Ishikawa (cell line): Measurements from ENCODE around the gene BBS2.

Experiments used
- CEBPB ChIP-seq: IDR thresholded peaks from 2 replicates; pipeline ENCODE4 v1.6.1; 2012
- CREB1 ChIP-seq: IDR thresholded peaks from 2 replicates; pipeline ENCODE4 v1.6.1; 2012; ENCODE audit warnings: low read depth
- EGR1 ChIP-seq: IDR thresholded peaks from 2 replicates; pipeline ENCODE4 v1.6.1; 2012
- EP300 ChIP-seq: IDR thresholded peaks from 2 replicates; pipeline ENCODE4 v1.6.1; 2012; ENCODE audit warnings: borderline replicate concordance
- FOXM1 ChIP-seq: IDR thresholded peaks from 2 replicates; pipeline ENCODE4 v1.6.1; 2012; ENCODE audit warnings: low read depth, borderline replicate concordance
- NFIC ChIP-seq: IDR thresholded peaks from 2 replicates; pipeline ENCODE4 v1.6.1; 2012
- RAD21 ChIP-seq: IDR thresholded peaks from 2 replicates; pipeline ENCODE4 v1.6.1; 2012; ENCODE audit warnings: low read depth
- TAF1 ChIP-seq: IDR thresholded peaks from 2 replicates; pipeline ENCODE4 v1.6.1; 2012; ENCODE audit warnings: low read depth, mild to moderate bottlenecking
- TCF12 ChIP-seq: IDR thresholded peaks from 2 replicates; pipeline ENCODE4 v1.6.1; 2012; ENCODE audit warnings: low read depth
- TEAD4 ChIP-seq: IDR thresholded peaks from 2 replicates; pipeline ENCODE4 v1.6.1; 2012
- YY1 ChIP-seq: IDR thresholded peaks from 2 replicates; pipeline ENCODE4 v1.6.1; 2012; ENCODE audit warnings: low read depth
- ZBTB7A ChIP-seq: IDR thresholded peaks from 2 replicates; pipeline ENCODE4 v1.6.1; 2012; ENCODE audit warnings: low read depth
- TF ChIP-seq, protein P1 (sequence below): IDR thresholded peaks from 2 replicates; pipeline ENCODE4 v1.6.1; 2012; ENCODE audit warnings: low read depth, mild to moderate bottlenecking
- TF ChIP-seq, protein P2 (sequence below): IDR thresholded peaks from 2 replicates; pipeline ENCODE4 v1.6.1; 2012
- TF ChIP-seq, protein P3 (sequence below): IDR thresholded peaks from 2 replicates; pipeline ENCODE4 v1.6.1; 2012

Gene BBS2

DNA sequence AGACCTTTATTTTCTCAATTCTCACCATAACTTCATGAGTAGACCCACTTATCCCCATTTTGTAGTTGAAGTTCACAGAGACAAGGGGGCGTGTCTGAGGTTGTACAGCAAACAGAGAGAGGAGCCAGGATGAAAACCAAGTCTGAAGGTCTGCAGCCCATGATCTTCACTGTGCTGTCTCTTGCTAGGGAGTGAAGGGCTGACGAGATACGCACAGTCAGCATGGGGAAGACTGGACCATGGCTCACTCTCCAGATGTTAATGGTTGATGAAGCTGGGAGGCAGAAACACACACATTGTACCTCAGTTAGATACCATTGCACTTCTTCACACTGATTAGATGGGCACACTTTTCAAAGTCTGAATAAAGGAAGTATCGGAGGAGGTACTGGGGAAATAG lies 39.3 kb upstream of the BBS2 start:
- TF ChIP-seq RAD21 (no peak), TCF12 (no peak)

DNA sequence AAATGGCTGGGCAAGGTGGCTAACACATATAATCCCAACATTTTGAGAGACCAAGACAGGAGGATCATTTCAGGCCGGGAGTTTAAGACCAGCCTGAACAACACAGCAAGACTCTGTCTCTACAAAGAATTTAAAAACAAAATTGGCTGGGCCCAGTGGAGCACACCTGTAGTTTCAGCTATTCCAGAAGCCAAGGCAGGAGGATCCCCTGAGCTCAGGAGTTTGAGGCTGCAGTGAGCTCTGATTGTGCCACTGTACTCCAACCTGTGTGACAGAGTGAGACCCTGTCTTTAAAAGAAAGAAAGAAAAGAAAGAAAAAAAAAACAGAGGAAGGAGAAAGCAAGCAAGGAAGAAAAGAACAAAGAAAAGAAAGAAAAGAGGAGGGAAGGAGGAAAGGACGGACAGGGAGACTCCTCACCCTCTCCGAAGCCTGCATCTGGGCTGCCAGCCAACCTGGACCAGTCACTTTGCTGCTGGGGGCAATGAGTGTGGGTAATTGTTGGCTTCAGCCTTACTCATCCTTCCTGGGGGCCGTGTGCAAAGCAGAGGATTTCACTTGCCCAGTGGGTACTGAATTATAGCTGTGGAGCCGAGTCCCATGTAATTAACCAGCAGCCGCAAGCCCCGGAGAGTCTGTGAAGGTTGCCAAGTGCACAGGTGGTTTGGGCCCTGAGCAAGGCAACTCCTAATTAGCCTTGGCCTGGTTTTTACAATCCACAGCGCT lies 38.4 kb upstream of the BBS2 start:
- no peak for TF ChIP-seq FOXM1
- TF ChIP-seq, protein P1, sequence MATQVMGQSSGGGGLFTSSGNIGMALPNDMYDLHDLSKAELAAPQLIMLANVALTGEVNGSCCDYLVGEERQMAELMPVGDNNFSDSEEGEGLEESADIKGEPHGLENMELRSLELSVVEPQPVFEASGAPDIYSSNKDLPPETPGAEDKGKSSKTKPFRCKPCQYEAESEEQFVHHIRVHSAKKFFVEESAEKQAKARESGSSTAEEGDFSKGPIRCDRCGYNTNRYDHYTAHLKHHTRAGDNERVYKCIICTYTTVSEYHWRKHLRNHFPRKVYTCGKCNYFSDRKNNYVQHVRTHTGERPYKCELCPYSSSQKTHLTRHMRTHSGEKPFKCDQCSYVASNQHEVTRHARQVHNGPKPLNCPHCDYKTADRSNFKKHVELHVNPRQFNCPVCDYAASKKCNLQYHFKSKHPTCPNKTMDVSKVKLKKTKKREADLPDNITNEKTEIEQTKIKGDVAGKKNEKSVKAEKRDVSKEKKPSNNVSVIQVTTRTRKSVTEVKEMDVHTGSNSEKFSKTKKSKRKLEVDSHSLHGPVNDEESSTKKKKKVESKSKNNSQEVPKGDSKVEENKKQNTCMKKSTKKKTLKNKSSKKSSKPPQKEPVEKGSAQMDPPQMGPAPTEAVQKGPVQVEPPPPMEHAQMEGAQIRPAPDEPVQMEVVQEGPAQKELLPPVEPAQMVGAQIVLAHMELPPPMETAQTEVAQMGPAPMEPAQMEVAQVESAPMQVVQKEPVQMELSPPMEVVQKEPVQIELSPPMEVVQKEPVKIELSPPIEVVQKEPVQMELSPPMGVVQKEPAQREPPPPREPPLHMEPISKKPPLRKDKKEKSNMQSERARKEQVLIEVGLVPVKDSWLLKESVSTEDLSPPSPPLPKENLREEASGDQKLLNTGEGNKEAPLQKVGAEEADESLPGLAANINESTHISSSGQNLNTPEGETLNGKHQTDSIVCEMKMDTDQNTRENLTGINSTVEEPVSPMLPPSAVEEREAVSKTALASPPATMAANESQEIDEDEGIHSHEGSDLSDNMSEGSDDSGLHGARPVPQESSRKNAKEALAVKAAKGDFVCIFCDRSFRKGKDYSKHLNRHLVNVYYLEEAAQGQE, result no peak

DNA sequence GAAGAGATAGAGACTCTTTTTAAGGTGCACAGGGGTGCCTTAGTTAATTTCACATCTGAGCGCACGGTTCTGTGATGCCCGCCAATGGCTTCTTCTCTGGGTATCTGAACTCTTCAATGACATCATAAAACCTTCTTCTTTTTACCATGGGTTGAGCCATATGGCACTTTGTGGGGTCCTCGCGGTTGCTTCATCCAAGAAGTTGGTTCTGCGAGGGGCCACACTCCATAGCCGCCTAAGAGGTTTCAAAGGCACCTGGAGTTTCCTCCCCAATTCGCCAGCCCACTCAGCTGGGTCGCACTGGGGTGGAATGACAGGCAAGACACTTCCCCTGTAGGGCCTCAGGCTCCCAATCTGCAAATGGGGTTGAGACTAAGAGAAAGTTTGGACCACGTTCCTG lies 34.6 kb upstream of the BBS2 start:
- TF ChIP-seq YY1 (no peak), TEAD4 (no peak), EP300 (no peak), ZBTB7A (no peak), TCF12 (no peak), NFIC (no peak), FOXM1 (no peak), CEBPB (no peak), RAD21 (no peak), CREB1 (no peak), TAF1 (no peak), EGR1 (no peak)
- TF ChIP-seq, protein P1, result no peak
- TF ChIP-seq, protein P2, sequence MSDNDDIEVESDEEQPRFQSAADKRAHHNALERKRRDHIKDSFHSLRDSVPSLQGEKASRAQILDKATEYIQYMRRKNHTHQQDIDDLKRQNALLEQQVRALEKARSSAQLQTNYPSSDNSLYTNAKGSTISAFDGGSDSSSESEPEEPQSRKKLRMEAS, result no peak
- TF ChIP-seq, protein P3, sequence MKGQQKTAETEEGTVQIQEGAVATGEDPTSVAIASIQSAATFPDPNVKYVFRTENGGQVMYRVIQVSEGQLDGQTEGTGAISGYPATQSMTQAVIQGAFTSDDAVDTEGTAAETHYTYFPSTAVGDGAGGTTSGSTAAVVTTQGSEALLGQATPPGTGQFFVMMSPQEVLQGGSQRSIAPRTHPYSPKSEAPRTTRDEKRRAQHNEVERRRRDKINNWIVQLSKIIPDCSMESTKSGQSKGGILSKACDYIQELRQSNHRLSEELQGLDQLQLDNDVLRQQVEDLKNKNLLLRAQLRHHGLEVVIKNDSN, result no peak

DNA sequence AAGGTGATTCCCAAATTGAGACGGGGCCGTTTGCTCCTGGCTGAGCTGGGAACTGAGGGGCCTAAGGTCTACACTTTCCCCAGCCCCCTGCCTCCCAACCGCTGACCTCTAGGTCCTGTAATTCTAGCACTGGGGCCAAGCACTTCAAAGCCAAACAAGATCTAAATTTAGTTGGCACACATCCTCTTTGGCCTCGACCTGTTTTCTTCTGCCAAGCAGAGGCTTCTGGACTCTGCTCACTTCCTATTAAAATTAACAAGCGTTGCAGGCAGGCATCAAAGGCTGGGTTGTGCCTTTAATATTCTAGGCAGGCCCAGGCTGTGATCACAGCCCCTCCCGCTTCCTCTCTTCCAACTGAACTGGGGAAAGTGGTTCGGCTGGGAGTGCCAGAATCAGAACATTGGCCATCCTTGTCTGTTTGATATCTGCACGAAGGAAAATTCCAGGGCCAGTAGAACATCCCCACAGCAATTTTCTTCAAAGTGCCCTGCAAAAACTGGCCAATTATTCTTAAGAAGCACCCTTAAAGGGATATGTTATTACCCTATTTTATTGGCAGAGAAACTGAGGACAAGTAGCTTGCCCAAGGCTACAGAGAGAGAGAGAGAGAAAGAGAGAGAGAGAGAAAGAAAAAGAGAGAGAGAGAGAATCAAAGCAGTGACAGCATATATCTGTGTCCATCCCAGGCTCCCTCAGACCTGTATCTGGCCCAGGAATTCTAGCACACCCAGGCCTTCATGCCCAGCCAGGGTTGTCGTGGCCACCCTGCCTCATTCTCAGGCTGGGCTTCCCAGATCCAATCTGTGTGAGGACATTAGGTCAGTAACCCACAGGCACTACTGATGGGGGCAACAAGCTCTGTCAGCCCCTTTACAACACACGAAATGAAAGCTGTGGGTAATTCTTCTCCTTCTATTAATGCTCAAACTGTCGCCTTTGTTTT lies 32.2 kb upstream of the BBS2 start:
- TF ChIP-seq RAD21 (no peak), EP300 (no peak), TAF1 (no peak), YY1 (no peak), NFIC (no peak), TCF12 (no peak), TEAD4 (no peak), CREB1 (no peak), EGR1 (no peak), ZBTB7A (no peak), CEBPB (no peak), FOXM1 (no peak)
- TF ChIP-seq, protein P1, result no peak
- TF ChIP-seq, protein P3, result no peak
- TF ChIP-seq, protein P2, result no peak
